Measurements from ENCODE around the gene GTSF1L.

GTSF1L gene

GRCh38 chr20:43746344-43747137, 19.7 kb upstream of the GTSF1L start:
- DNase-seq: no peak

- DNase-seq: peak in 1 of 56 donors; percentile 2
Measured at GRCh38 chr20:43744966-43745730, 18.3 kb upstream of the GTSF1L start.

- no peak for DNase-seq
Measured at GRCh38 chr20:43744151-43744611, 17.4 kb upstream of the GTSF1L start.

GRCh38 chr20:43740642-43741041, 13.8 kb upstream of the GTSF1L start:
- DNase-seq: no peak

- DNase-seq: no peak
Measured at GRCh38 chr20:43739148-43739749, 12.4 kb upstream of the GTSF1L start.

- no peak for DNase-seq
Measured at GRCh38 chr20:43737925-43738324, 11.1 kb upstream of the GTSF1L start.

GRCh38 chr20:43736588-43737158, 9.9 kb upstream of the GTSF1L start:
- DNase-seq: no peak

GRCh38 chr20:43731927-43732326, 5.1 kb upstream of the GTSF1L start:
- DNase-seq: no peak

- no peak for DNase-seq
Measured at GRCh38 chr20:43731469-43731868, 4.7 kb upstream of the GTSF1L start.

GRCh38 chr20:43728686-43729255, 2.0 kb upstream of the GTSF1L start:
- no peak for DNase-seq

GRCh38 chr20:43727980-43728590, 1.3 kb upstream of the GTSF1L start:
- DNase-seq: no peak

GRCh38 chr20:43726333-43726732, 469 bp downstream of the GTSF1L start:
- no peak for DNase-seq

- DNase-seq: no peak
Measured at GRCh38 chr20:43725666-43726065, 1.1 kb downstream of the GTSF1L start.

- DNase-seq: no peak
Measured at GRCh38 chr20:43724383-43724782, 2.4 kb downstream of the GTSF1L start.

GRCh38 chr20:43723735-43724134, 3.1 kb downstream of the GTSF1L start:
- no peak for DNase-seq

- no peak for DNase-seq
Measured at GRCh38 chr20:43723186-43723585, 3.6 kb downstream of the GTSF1L start.

GRCh38 chr20:43722153-43722505, 4.7 kb downstream of the GTSF1L start:
- no peak for DNase-seq

GRCh38 chr20:43721429-43722152, 5.2 kb downstream of the GTSF1L start:
- no peak for DNase-seq

- DNase-seq: no peak
Measured at GRCh38 chr20:43721097-43721428, 5.7 kb downstream of the GTSF1L start.

GRCh38 chr20:43720007-43720406, 6.8 kb downstream of the GTSF1L start:
- no peak for DNase-seq

- DNase-seq: no peak
Measured at GRCh38 chr20:43717616-43717995, 9.2 kb downstream of the GTSF1L start.
